Measurements from ENCODE around the gene KDM3A.
"Not testable (repeated sequence)": the region's sequence is repeated elsewhere in the genome, so short reads cannot be mapped to it uniquely, and the experiment has no call there.

The KDM3A gene

GRCh38 chr2:86468162-86469033 is 27.2 kb downstream of the KDM3A start:
- no peak for DNase-seq (ENCODE audit: extremely low spot score, insufficient read length, low read depth)
- no peak for FAIRE-seq

GRCh38 chr2:86470890-86471289 is 29.7 kb downstream of the KDM3A start:
- DNase-seq (ENCODE audit: extremely low spot score, insufficient read length, low read depth) (no peak), FAIRE-seq (no peak)

- DNase-seq (ENCODE audit: extremely low spot score, insufficient read length, low read depth) (no peak), FAIRE-seq (no peak)
Measured at GRCh38 chr2:86471637-86472036, 30.5 kb downstream of the KDM3A start.

- DNase-seq (ENCODE audit: extremely low spot score, insufficient read length, low read depth) (no peak), FAIRE-seq (no peak)
Measured at GRCh38 chr2:86476092-86476491, 34.9 kb downstream of the KDM3A start.

DNA sequence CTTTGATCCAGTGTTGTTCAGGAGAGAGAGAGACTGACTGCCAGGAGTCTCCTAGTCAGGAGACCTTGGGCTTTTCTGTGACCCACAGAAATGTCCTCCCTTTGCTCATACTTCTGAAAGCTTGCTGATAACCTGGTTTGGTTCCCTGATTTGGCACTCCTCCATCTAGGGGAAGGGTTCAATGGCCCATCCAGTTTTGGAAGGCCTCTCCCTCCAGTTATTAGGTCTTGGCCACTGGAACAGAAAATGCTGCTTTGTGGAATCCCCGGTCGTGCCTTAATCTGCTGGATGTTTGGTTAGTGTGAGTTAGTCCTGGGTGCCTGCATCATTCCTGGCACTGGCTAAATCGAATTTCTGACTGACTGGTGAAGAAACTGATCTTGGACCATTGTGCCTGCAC is 35.7 kb downstream of the KDM3A start:
- DNase-seq (ENCODE audit: extremely low spot score, insufficient read length, low read depth) (no peak), FAIRE-seq (no peak)

- DNase-seq (ENCODE audit: extremely low spot score, insufficient read length, low read depth) (no peak), FAIRE-seq (no peak)
Measured at GRCh38 chr2:86477349-86477748, 36.2 kb downstream of the KDM3A start.

- FAIRE-seq (no peak), DNase-seq (ENCODE audit: extremely low spot score, insufficient read length, low read depth) (no peak)
Measured at GRCh38 chr2:86480105-86480504, 38.9 kb downstream of the KDM3A start.

DNA sequence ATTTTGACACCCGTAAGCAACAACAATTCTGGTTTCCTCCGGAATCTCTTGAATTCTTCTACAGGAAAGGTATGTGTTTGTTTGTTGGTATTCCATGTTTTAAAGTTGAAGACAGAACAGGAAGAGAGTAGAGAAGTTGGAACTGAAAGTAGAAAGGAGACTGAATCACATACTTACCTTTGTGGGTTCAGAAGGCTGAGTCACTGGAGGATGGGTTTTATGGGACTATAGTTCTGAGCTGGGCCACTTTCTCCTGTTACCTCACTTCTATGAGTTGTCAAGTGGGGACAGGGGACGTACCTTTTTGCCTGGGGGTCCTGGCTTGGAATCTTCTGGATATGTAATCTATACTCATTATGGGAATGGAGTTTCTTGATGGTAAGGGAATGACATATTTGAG is 40.9 kb downstream of the KDM3A start:
- FAIRE-seq (no peak), DNase-seq (ENCODE audit: extremely low spot score, insufficient read length, low read depth) (no peak)

- FAIRE-seq, result no peak
- no peak for DNase-seq (ENCODE audit: extremely low spot score, insufficient read length, low read depth)
Measured at GRCh38 chr2:86484385-86484784, 43.2 kb downstream of the KDM3A start.

GRCh38 chr2:86485103-86485502 is 43.9 kb downstream of the KDM3A start:
- DNase-seq (ENCODE audit: extremely low spot score, insufficient read length, low read depth) (no peak), FAIRE-seq (no peak)

DNA sequence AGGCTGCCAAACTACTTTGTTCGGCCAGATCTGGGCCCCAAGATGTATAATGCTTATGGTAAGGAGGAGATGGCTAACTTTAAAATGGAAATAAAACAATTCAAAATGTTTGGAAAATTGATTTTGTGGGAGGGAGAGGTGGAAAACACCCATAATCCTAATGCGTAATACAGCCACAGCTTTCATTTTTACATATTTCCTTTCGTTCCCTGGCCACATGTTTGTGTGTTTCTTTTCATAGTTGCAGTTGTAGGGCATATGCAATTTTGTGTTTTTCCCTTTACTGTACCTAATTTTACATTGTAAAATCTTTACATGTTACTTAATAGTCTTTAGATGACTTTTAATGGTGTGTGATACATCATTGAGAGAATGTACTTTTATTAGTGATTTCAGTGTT is 44.6 kb downstream of the KDM3A start:
- DNase-seq (ENCODE audit: extremely low spot score, insufficient read length, low read depth), result no peak
- no peak for FAIRE-seq

- DNase-seq (ENCODE audit: extremely low spot score, insufficient read length, low read depth), result no peak
- no peak for FAIRE-seq
Measured at GRCh38 chr2:86487062-86487461, 45.9 kb downstream of the KDM3A start.

DNA sequence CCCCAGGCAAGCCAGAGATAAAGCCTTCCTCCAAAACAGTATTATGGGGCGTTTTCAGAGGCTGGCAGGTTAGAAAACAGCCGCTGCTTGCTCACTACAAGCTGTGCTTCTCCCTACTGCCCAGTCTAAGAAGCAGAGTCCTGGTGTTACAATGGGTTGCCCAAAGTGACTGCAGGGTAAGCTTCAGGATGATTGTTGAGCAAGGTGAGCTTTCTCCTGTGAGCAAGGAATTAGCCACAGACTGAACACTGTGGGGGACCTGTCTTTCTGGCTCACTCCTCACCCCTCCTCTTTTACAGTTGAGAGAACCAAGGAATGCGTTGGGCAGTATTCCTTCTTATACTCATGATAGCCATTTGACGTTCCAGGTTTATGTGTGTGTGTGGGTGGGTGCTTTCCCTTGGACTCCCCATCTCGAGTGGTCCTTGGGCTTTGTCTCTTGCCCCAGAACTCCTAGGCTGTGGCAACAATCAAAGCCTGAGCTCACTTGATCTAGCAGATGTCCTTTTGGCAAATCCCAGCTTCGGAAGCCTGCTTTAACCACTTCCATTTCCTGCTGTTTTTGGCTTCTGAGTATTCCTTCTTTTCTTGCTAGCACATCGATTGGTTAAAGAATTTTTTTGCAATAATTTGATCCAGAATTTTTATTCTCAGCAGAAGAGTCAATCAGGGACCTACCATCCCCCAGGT is 47.5 kb downstream of the KDM3A start:
- no peak for DNase-seq (ENCODE audit: extremely low spot score, insufficient read length, low read depth)
- no peak for FAIRE-seq

- FAIRE-seq, result no peak
- no peak for DNase-seq (ENCODE audit: extremely low spot score, insufficient read length, low read depth)
Measured at GRCh38 chr2:86489542-86489941, 48.4 kb downstream of the KDM3A start.

DNA sequence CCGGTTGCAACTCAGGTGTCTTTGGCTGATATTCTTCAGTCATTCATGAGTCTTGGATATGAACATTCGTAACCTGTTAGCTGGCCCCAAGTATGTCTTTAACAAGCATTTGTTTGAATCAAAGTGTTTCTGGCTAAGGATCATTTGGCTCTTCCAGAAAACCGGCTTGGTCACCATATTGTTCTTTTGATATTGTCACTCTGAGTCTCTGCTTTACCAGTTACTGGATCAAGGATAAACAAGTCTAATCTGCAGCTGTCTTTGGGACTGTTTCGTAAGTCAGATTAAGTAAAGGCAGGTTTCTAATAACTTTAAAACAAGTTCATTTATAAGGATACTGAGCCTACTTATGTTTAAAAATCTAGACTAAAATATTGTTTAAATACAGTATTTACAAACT is 49.1 kb downstream of the KDM3A start:
- DNase-seq (ENCODE audit: extremely low spot score, insufficient read length, low read depth), result no peak
- FAIRE-seq, result no peak

DNA sequence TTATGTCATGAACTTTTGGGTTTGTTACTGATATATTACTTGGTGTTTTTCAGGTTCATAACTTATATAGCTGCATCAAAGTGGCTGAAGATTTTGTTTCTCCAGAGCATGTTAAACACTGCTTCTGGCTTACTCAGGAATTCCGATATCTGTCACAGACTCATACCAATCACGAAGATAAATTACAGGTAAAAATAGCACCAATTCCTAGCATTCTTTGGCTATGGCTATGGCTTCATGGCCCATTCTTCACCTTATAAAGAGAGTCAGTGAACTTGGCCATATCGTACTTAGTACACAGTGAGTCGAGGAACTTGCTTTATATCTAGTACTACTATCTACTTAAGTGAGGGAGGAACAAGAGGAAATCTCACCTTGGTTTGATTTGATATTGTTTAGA is 49.9 kb downstream of the KDM3A start:
- DNase-seq (ENCODE audit: extremely low spot score, insufficient read length, low read depth) (no peak), FAIRE-seq (no peak)

DNA sequence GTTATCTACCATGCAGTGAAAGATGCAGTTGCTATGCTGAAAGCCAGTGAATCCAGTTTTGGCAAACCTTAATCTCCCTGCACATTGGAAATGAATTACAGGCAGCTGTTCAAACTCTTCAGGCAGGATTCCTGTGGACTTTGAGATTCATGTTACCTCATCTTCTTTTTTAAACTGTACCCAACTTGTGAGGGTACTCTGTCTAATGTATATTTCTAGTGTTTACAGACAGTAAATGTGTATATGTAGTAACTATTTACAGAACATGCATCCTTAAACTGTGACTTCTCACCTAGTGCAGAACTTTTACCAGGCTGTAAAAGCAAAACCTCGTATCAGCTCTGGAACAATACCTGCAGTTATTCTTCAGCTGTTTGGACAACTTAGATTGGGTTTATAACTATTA is 50.9 kb downstream of the KDM3A start:
- FAIRE-seq (no peak), DNase-seq (ENCODE audit: extremely low spot score, insufficient read length, low read depth) (no peak)

GRCh38 chr2:86496391-86496790 is 55.2 kb downstream of the KDM3A start:
- FAIRE-seq; DNase-seq (ENCODE audit: extremely low spot score, insufficient read length, low read depth): not testable (repeated sequence)

DNA sequence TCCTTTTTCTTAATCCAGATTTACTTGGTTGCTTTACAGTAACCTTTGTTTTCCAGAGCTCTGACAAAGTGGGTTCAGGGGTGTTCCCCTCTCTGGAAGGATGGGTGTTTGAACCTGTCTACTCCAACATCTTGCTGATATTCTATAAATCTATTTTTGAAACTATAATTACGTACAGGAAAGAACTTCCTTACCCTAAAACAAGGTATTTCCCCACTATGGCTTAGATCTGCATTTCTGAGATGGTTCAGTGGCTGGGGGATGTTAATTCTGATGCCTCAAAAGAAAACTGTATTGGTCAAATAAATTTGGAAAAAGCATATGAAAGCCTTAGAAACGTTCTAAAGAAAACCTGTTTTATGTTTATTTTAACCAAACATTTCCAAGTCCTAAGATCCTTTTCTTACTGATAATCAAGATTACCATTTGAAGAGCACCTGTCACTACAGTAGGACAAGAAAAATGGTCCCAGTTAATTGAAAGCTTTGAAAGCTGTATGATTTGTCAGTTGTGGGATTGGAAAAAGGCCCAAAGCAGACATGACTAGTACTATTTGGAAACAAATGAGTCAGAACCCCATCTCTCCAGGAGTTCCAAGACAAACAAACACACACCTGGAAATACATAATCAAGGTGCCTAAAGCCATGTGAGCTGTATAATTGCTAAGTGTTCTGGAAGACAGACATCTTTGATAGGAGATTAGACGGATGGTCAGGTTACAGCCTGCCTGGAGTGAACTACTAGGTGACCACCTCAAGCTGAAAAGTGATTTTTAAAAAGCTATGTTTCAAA is 57.5 kb downstream of the KDM3A start:
- no peak for FAIRE-seq
- no peak for DNase-seq (ENCODE audit: extremely low spot score, insufficient read length, low read depth)

DNA sequence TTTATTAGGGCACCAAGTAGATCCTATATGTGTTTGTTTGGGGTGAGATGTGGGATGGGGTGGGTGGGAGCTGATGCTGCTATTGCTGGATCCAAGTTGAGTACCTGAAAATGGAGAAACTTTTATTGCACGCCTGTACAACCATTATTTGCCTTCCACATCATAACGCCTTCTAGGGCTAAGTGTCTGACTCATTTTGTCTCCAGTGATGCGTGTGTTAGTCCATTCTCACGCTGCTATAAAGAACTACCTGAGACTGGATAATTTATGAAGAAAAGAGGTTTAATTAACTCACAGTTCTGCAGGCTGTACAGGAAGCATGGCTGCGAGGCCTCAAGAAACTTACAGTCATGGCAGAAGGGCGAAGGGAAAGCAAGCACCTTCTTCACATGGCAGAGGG is 58.2 kb downstream of the KDM3A start:
- FAIRE-seq, result no peak
- DNase-seq (ENCODE audit: extremely low spot score, insufficient read length, low read depth), result no peak
